ENCODE results near the gene MAP3K5.
A peak's percentile ranks its signal among the peaks of the same experiment; 100 is the strongest.

The MAP3K5 gene

GRCh38 chr6:136539967-136540652 is 252.2 kb downstream of the MAP3K5 start:
- DNase-seq (ENCODE audit: low spot score) = no peak

- DNase-seq (ENCODE audit: low spot score) = no peak
Measured at GRCh38 chr6:136538836-136539235, 253.4 kb downstream of the MAP3K5 start.

GRCh38 chr6:136535880-136536650 is 256.2 kb downstream of the MAP3K5 start:
- no peak for DNase-seq (ENCODE audit: low spot score)

GRCh38 chr6:136535017-136535765 is 257.1 kb downstream of the MAP3K5 start:
- no peak for DNase-seq (ENCODE audit: low spot score)

- DNase-seq (ENCODE audit: low spot score) = no peak
Measured at GRCh38 chr6:136534268-136534667, 258.0 kb downstream of the MAP3K5 start.

GRCh38 chr6:136533487-136533886 is 258.8 kb downstream of the MAP3K5 start:
- no peak for DNase-seq (ENCODE audit: low spot score)

GRCh38 chr6:136532030-136532429 is 260.2 kb downstream of the MAP3K5 start:
- no peak for DNase-seq (ENCODE audit: low spot score)

GRCh38 chr6:136529710-136530109 is 262.6 kb downstream of the MAP3K5 start:
- DNase-seq (ENCODE audit: low spot score) = no peak

GRCh38 chr6:136528477-136528876 is 263.8 kb downstream of the MAP3K5 start:
- no peak for DNase-seq (ENCODE audit: low spot score)

- no peak for DNase-seq (ENCODE audit: low spot score)
Measured at GRCh38 chr6:136527831-136528230, 264.4 kb downstream of the MAP3K5 start.

GRCh38 chr6:136526937-136527336 is 265.3 kb downstream of the MAP3K5 start:
- no peak for DNase-seq (ENCODE audit: low spot score)

GRCh38 chr6:136526196-136526930 is 265.9 kb downstream of the MAP3K5 start:
- DNase-seq (ENCODE audit: low spot score) = peak; percentile 85

- DNase-seq (ENCODE audit: low spot score) = peak; percentile 79
Measured at GRCh38 chr6:136525586-136526195, 266.6 kb downstream of the MAP3K5 start.

GRCh38 chr6:136524936-136525413 is 267.3 kb downstream of the MAP3K5 start:
- DNase-seq (ENCODE audit: low spot score) = peak; percentile 76

- peak; percentile 36 for DNase-seq (ENCODE audit: low spot score)
Measured at GRCh38 chr6:136524339-136524935, 267.8 kb downstream of the MAP3K5 start.

GRCh38 chr6:136523196-136523595 is 269.1 kb downstream of the MAP3K5 start:
- DNase-seq (ENCODE audit: low spot score) = peak; percentile 38

GRCh38 chr6:136522636-136523035 is 269.6 kb downstream of the MAP3K5 start:
- DNase-seq (ENCODE audit: low spot score) = no peak

- DNase-seq (ENCODE audit: low spot score) = no peak
Measured at GRCh38 chr6:136521911-136522310, 270.4 kb downstream of the MAP3K5 start.

GRCh38 chr6:136521427-136521826 is 270.9 kb downstream of the MAP3K5 start:
- DNase-seq (ENCODE audit: low spot score) = no peak

GRCh38 chr6:136520517-136520916 is 271.8 kb downstream of the MAP3K5 start:
- DNase-seq (ENCODE audit: low spot score) = peak; percentile 45

- DNase-seq (ENCODE audit: low spot score) = no peak
Measured at GRCh38 chr6:136517582-136517981, 274.7 kb downstream of the MAP3K5 start.
